SJCRH30 (cell line): Measurements from ENCODE around the gene RETNLB. TPM values are rescaled to one million over a fixed set of nuclear protein-coding genes. Genes with fewer than 3 reads are reported as not detected.

ENCODE experiments used
- DNase-seq, 2 experiments: peaks; one replicate each; pipeline ENCODE4 v3.0.0-alpha.2; 2015 to 2020
- H3K27ac ChIP-seq: fragments of 250-450 bp; sonication (Bioruptor Pico); 2 replicates; pipeline ENCODE4 v1.5.1; 2020; ENCODE audit warnings: mild to moderate bottlenecking, moderate library complexity
- H3K27me3 ChIP-seq: fragments of 250-450 bp; sonication (Bioruptor Pico); 2 replicates; pipeline ENCODE4 v1.5.1; 2020; ENCODE audit warnings: mild to moderate bottlenecking, moderate library complexity
- H3K36me3 ChIP-seq: fragments of 250-450 bp; sonication (Bioruptor Pico); 2 replicates; pipeline ENCODE4 v1.5.1; 2020; ENCODE audit warnings: mild to moderate bottlenecking, moderate library complexity
- H3K4me1 ChIP-seq: fragments of 250-450 bp; sonication (Bioruptor Pico); 2 replicates; pipeline ENCODE4 v1.5.1; 2020; ENCODE audit warnings: mild to moderate bottlenecking, moderate library complexity
- H3K4me3 ChIP-seq: fragments of 250-450 bp; sonication (Bioruptor Pico); 2 replicates; pipeline ENCODE4 v1.5.1; 2020; ENCODE audit warnings: mild to moderate bottlenecking, moderate library complexity
- H3K9me3 ChIP-seq: fragments of 250-450 bp; sonication (Bioruptor Pico); replicated peaks from 2 replicates; pipeline ENCODE4 v1.5.1; 2020; ENCODE audit warnings: mild to moderate bottlenecking, moderate library complexity
- total RNA-seq: library from RNA; depleted of rRNA; stranded (reverse); fragments of >200 nt; shearing (Covaris generic); gene quantifications from 2 replicates; pipeline ENCODE4 v1.2.3, GENCODE V29; 2014; rRNA removed

The RETNLB gene
- not detected in 2 replicates for total RNA-seq

GRCh38 chr3:108757404-108757982 lies at the start of gene RETNLB:
TSS of gene RETNLB (minus strand) at chr3:108757410. CDS start at chr3:108757185, 225 bp downstream.
- no peaks in the 10 kb centered on the region for H3K4me1 ChIP-seq
- H3K27me3 ChIP-seq: no peaks in the 10 kb centered on the region
- H3K36me3 ChIP-seq: no peaks in the 10 kb centered on the region
- peak; percentile 24 to 53 for DNase-seq
- H3K27ac ChIP-seq: no peak within 1 kb of the TSS
- H3K4me3 ChIP-seq: no peak within 1 kb of the TSS
- H3K9me3 ChIP-seq: no peaks in the 10 kb centered on the region

- Histone ChIP-seq H3K27ac (no peak overlapping the region), H3K4me3 (no peak overlapping the region), H3K4me1 (no peaks in the 10 kb centered on the region), H3K27me3 (no peaks in the 10 kb centered on the region), H3K36me3 (no peaks in the 10 kb centered on the region), H3K9me3 (no peaks in the 10 kb centered on the region)
- DNase-seq: no peak
Measured at GRCh38 chr3:108806316-108806715, 49.1 kb upstream of the RETNLB start.

- no peak overlapping the region for H3K4me3 ChIP-seq
- no peaks in the 10 kb centered on the region for H3K9me3 ChIP-seq
- H3K36me3 ChIP-seq: no peaks in the 10 kb centered on the region
- no peak for DNase-seq
- no peak overlapping the region for H3K27ac ChIP-seq
- H3K27me3 ChIP-seq: no peaks in the 10 kb centered on the region
- no peaks in the 10 kb centered on the region for H3K4me1 ChIP-seq
Measured at GRCh38 chr3:108804966-108805365, 47.8 kb upstream of the RETNLB start.

- no peak for DNase-seq
- Histone ChIP-seq H3K27me3 (no peaks in the 10 kb centered on the region), H3K4me3 (no peak overlapping the region), H3K27ac (no peak overlapping the region), H3K9me3 (no peaks in the 10 kb centered on the region), H3K4me1 (no peaks in the 10 kb centered on the region), H3K36me3 (no peaks in the 10 kb centered on the region)
Measured at GRCh38 chr3:108804437-108804836, 47.2 kb upstream of the RETNLB start.

- DNase-seq: no peak
- H3K27me3 ChIP-seq: no peaks in the 10 kb centered on the region
Measured at GRCh38 chr3:108791473-108791872, 34.3 kb upstream of the RETNLB start.

GRCh38 chr3:108780235-108780634 lies 23.0 kb upstream of the RETNLB start:
- H3K27me3 ChIP-seq: no peaks in the 10 kb centered on the region
- no peak for DNase-seq
- H3K9me3 ChIP-seq: no peaks in the 10 kb centered on the region
- H3K4me1 ChIP-seq: no peaks in the 10 kb centered on the region
- no peaks in the 10 kb centered on the region for H3K36me3 ChIP-seq
- no peak overlapping the region for H3K27ac ChIP-seq
- H3K4me3 ChIP-seq: no peak overlapping the region

More at GRCh38 chr3:108791473-108791872, 34.3 kb upstream of the RETNLB start:
- no peak overlapping the region for H3K4me3 ChIP-seq
- no peaks in the 10 kb centered on the region for H3K4me1 ChIP-seq
- H3K27ac ChIP-seq: no peak overlapping the region
- H3K36me3 ChIP-seq: no peaks in the 10 kb centered on the region
- H3K9me3 ChIP-seq: no peaks in the 10 kb centered on the region

- no peaks in the 10 kb centered on the region for H3K27me3 ChIP-seq
- no peaks in the 10 kb centered on the region for H3K36me3 ChIP-seq
- no peak for DNase-seq
Measured at GRCh38 chr3:108779496-108779895, 22.3 kb upstream of the RETNLB start.

GRCh38 chr3:108775649-108776048 lies 18.4 kb upstream of the RETNLB start:
- no peaks in the 10 kb centered on the region for H3K9me3 ChIP-seq
- no peaks in the 10 kb centered on the region for H3K27me3 ChIP-seq
- no peak overlapping the region for H3K27ac ChIP-seq
- H3K4me1 ChIP-seq: no peaks in the 10 kb centered on the region
- no peaks in the 10 kb centered on the region for H3K36me3 ChIP-seq
- no peak for DNase-seq
- H3K4me3 ChIP-seq: no peak overlapping the region

More at GRCh38 chr3:108779496-108779895, 22.3 kb upstream of the RETNLB start:
- Histone ChIP-seq H3K4me1 (no peaks in the 10 kb centered on the region), H3K4me3 (no peak overlapping the region), H3K9me3 (no peaks in the 10 kb centered on the region), H3K27ac (no peak overlapping the region)

GRCh38 chr3:108767253-108767652 lies 10.0 kb upstream of the RETNLB start:
- H3K4me3 ChIP-seq: no peak overlapping the region
- H3K27ac ChIP-seq: no peak overlapping the region
- DNase-seq: no peak
- H3K9me3 ChIP-seq: no peaks in the 10 kb centered on the region
- H3K36me3 ChIP-seq: no peaks in the 10 kb centered on the region
- H3K27me3 ChIP-seq: no peaks in the 10 kb centered on the region
- no peaks in the 10 kb centered on the region for H3K4me1 ChIP-seq

GRCh38 chr3:108755686-108756085 lies 1.5 kb downstream of the RETNLB start:
- H3K27ac ChIP-seq: no peak overlapping the region
- H3K27me3 ChIP-seq: no peaks in the 10 kb centered on the region
- DNase-seq: peak in 1 of 2 experiments; percentile 16
- H3K36me3 ChIP-seq: no peaks in the 10 kb centered on the region
- H3K4me3 ChIP-seq: no peak overlapping the region
- no peaks in the 10 kb centered on the region for H3K9me3 ChIP-seq
- no peaks in the 10 kb centered on the region for H3K4me1 ChIP-seq

- Histone ChIP-seq H3K4me3 (no peak overlapping the region), H3K27me3 (no peaks in the 10 kb centered on the region), H3K27ac (no peak overlapping the region), H3K4me1 (no peaks in the 10 kb centered on the region), H3K9me3 (no peaks in the 10 kb centered on the region), H3K36me3 (no peaks in the 10 kb centered on the region)
- no peak for DNase-seq
Measured at GRCh38 chr3:108744762-108745161, 12.4 kb downstream of the RETNLB start.

- no peaks in the 10 kb centered on the region for H3K27me3 ChIP-seq
- DNase-seq: no peak
- H3K36me3 ChIP-seq: no peaks in the 10 kb centered on the region
- H3K4me3 ChIP-seq: no peak overlapping the region
- no peak overlapping the region for H3K27ac ChIP-seq
- H3K4me1 ChIP-seq: no peaks in the 10 kb centered on the region
- H3K9me3 ChIP-seq: no peaks in the 10 kb centered on the region
Measured at GRCh38 chr3:108742929-108743328, 14.3 kb downstream of the RETNLB start.

GRCh38 chr3:108736821-108737220 lies 20.4 kb downstream of the RETNLB start:
- H3K4me1 ChIP-seq: no peaks in the 10 kb centered on the region
- no peaks in the 10 kb centered on the region for H3K9me3 ChIP-seq
- no peak for DNase-seq
- H3K4me3 ChIP-seq: no peak overlapping the region
- no peak overlapping the region for H3K27ac ChIP-seq
- H3K27me3 ChIP-seq: no peaks in the 10 kb centered on the region
- H3K36me3 ChIP-seq: no peaks in the 10 kb centered on the region

- no peaks in the 10 kb centered on the region for H3K4me1 ChIP-seq
Measured at GRCh38 chr3:108728934-108729333, 28.3 kb downstream of the RETNLB start.

GRCh38 chr3:108728105-108728504 lies 29.1 kb downstream of the RETNLB start:
- Histone ChIP-seq H3K27me3 (no peaks in the 10 kb centered on the region), H3K9me3 (no peaks in the 10 kb centered on the region), H3K4me3 (no peak overlapping the region), H3K27ac (no peak overlapping the region), H3K36me3 (no peaks in the 10 kb centered on the region), H3K4me1 (no peaks in the 10 kb centered on the region)
- DNase-seq: no peak

More at GRCh38 chr3:108728934-108729333, 28.3 kb downstream of the RETNLB start:
- no peak overlapping the region for H3K27ac ChIP-seq
- H3K9me3 ChIP-seq: no peaks in the 10 kb centered on the region
- no peaks in the 10 kb centered on the region for H3K27me3 ChIP-seq
- no peaks in the 10 kb centered on the region for H3K36me3 ChIP-seq
- H3K4me3 ChIP-seq: no peak overlapping the region
- no peak for DNase-seq

- Histone ChIP-seq H3K4me3 (no peak overlapping the region), H3K27ac (no peak overlapping the region), H3K9me3 (no peaks in the 10 kb centered on the region), H3K4me1 (no peaks in the 10 kb centered on the region), H3K36me3 (no peaks in the 10 kb centered on the region), H3K27me3 (no peaks in the 10 kb centered on the region)
- DNase-seq: no peak
Measured at GRCh38 chr3:108724101-108724500, 33.1 kb downstream of the RETNLB start.
